Measurements from ENCODE around the gene IL17A. TPM values are rescaled to one million over a fixed set of nuclear protein-coding genes. Genes with fewer than 3 reads are reported as not detected.

IL17A gene
- polyA plus RNA-seq, 1 experiment, result not detected

DNA sequence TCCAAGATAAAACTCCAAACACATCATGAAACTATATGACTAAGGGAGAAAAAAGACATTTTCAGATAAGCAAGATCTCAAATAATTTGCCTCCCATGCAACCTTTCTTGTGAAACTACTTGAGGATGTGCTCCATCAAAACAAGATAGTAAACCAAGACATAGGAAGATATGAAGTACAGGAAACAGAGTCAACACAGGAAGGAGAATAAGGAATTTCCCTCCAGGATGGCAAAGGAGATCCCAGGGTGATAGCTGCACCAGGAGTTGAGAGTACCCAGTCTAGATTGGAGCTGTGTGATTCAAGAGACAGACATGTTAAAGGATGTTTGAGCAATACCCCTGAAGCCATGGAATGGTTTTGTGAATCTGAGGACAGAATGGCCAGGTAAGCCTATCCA lies 15.3 kb downstream of the IL17A start:
- TF ChIP-seq CTCF (IDR thresholded peaks at IDR 0.05; ENCODE audit: insufficient read depth, low read depth, low read length), result no peak
- no peak for DNase-seq (ENCODE audit: low read depth)
- peaks cover 2% of the 10 kb centered on the region; the same call in 1 of the 2 replicates for H3K27me3 ChIP-seq (ENCODE audit: control insufficient read depth, insufficient read depth, low read length)
- no peaks in the 10 kb centered on the region for H3K36me3 ChIP-seq (ENCODE audit: control insufficient read depth, insufficient read depth, low read length)
- CTCF ChIA-PET, result no interaction called here
- POLR2A ChIA-PET, result no interaction called here
- H3K4me3 ChIP-seq (ENCODE audit: low read depth, low read length), result no peak overlapping the region

GRCh38 chr6:52207066-52207465 lies 20.9 kb downstream of the IL17A start:
- TF ChIP-seq CTCF (IDR thresholded peaks at IDR 0.05; ENCODE audit: insufficient read depth, low read depth, low read length), result no peak
- Histone ChIP-seq H3K4me3 (ENCODE audit: low read depth, low read length) (no peak overlapping the region), H3K27me3 (ENCODE audit: control insufficient read depth, insufficient read depth, low read length) (peaks cover under 1% of the 10 kb centered on the region; the same call in 1 of the 2 replicates), H3K36me3 (ENCODE audit: control insufficient read depth, insufficient read depth, low read length) (no peaks in the 10 kb centered on the region)
- ChIA-PET CTCF (no interaction called here), POLR2A (no interaction called here)
- no peak for DNase-seq (ENCODE audit: low read depth)

DNA sequence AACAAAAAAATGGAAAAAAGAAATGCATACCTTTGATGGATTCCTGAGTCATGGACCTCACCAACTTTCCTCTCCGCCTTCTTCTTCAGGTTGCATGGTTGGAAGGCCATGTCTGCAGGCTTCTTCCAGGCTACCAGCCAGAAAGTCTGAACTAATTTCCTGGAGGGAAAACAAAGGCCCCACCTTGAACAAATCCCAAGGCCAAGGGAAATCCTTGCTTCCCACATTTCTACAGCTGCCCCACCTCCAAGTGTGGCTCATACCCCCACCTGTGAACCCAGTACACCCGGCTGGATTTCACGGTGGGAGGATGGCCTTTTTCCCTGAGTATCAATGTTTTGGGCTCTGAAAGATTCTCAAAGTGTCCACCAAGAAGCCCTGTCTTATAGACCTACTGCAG lies 22.4 kb downstream of the IL17A start:
- no peak overlapping the region for H3K4me3 ChIP-seq (ENCODE audit: low read depth, low read length)
- H3K27me3 ChIP-seq (ENCODE audit: control insufficient read depth, insufficient read depth, low read length), result no peaks in the 10 kb centered on the region
- no peaks in the 10 kb centered on the region for H3K36me3 ChIP-seq (ENCODE audit: control insufficient read depth, insufficient read depth, low read length)
- TF ChIP-seq CTCF (IDR thresholded peaks at IDR 0.05; ENCODE audit: insufficient read depth, low read depth, low read length), result no peak
- DNase-seq (ENCODE audit: low read depth), result no peak
- ChIA-PET POLR2A (no interaction called here), CTCF (no interaction called here)

DNA sequence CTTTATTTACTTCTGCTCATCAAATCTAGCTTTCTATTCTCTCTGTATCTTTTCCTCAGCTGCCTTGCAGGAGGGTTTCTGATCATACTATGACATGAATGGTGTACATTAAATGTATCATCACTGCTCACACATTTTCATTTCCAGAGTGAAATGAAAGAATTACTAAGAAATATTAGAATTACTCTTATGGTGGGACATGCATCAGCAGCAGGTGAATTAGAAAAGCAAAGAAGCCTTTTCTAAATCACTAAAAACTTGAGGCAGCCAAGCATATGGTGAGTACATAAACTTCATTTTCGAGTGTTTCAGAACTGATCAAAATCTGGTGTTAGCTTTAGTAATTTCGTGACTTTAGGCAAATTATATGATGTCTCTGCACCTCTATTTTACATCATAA lies 23.6 kb downstream of the IL17A start:
- no peaks in the 10 kb centered on the region for H3K36me3 ChIP-seq (ENCODE audit: control insufficient read depth, insufficient read depth, low read length)
- no peak for TF ChIP-seq CTCF (IDR thresholded peaks at IDR 0.05; ENCODE audit: insufficient read depth, low read depth, low read length)
- H3K4me3 ChIP-seq (ENCODE audit: low read depth, low read length), result no peak overlapping the region
- CTCF ChIA-PET, result no interaction called here
- POLR2A ChIA-PET, result no interaction called here
- no peaks in the 10 kb centered on the region for H3K27me3 ChIP-seq (ENCODE audit: control insufficient read depth, insufficient read depth, low read length)
- DNase-seq (ENCODE audit: low read depth), result no peak

GRCh38 chr6:52210227-52210626 lies 24.1 kb downstream of the IL17A start:
- TF ChIP-seq CTCF (IDR thresholded peaks at IDR 0.05; ENCODE audit: insufficient read depth, low read depth, low read length), result no peak
- Histone ChIP-seq H3K4me3 (ENCODE audit: low read depth, low read length) (no peak overlapping the region), H3K27me3 (ENCODE audit: control insufficient read depth, insufficient read depth, low read length) (no peaks in the 10 kb centered on the region), H3K36me3 (ENCODE audit: control insufficient read depth, insufficient read depth, low read length) (no peaks in the 10 kb centered on the region)
- ChIA-PET POLR2A (no interaction called here), CTCF (no interaction called here)
- DNase-seq (ENCODE audit: low read depth), result no peak
